Stimulated activated CD8-positive, alpha-beta memory T cell treated with anti-CD3 and anti-CD28 coated beads, Interleukin-4, amount 100 ng/mL, for 48 hours (primary cell): Measurements from ENCODE around the gene EPS8L2.

Experiments
- DNase-seq: peaks from one replicate; pipeline ENCODE4 v3.0.0-alpha.2; 2020

The EPS8L2 gene

GRCh38 chr11:690738-691633 is 15.0 kb upstream of the EPS8L2 start:
- DNase-seq: no peak

- DNase-seq: no peak
These were observed 14.1 kb upstream of the EPS8L2 start for GRCh38 chr11:691710-692590.

GRCh38 chr11:692824-693414 is 13.1 kb upstream of the EPS8L2 start:
- DNase-seq: no peak

GRCh38 chr11:693415-693831 is 12.6 kb upstream of the EPS8L2 start:
- DNase-seq: no peak

GRCh38 chr11:693887-694562 is 12.0 kb upstream of the EPS8L2 start:
- no peak for DNase-seq

- DNase-seq: peak; percentile 99
These were observed 11.3 kb upstream of the EPS8L2 start, which contains the start of gene DEAF1 for GRCh38 chr11:694563-695287. TSS of gene DEAF1 (minus strand) at chr11:695222. CDS start at chr11:695047, 175 bp downstream.

GRCh38 chr11:695288-695537 is 10.8 kb upstream of the EPS8L2 start:
- no peak for DNase-seq

- peak; percentile 98 for DNase-seq
These were observed 10.3 kb upstream of the EPS8L2 start, which contains the start of gene TMEM80 for GRCh38 chr11:695538-696248. TSS of gene TMEM80 (plus strand) at chr11:695816. CDS start at chr11:695828, 12 bp downstream.

GRCh38 chr11:696955-697491 is 9.0 kb upstream of the EPS8L2 start:
- DNase-seq: no peak

- no peak for DNase-seq
These were observed 8.2 kb upstream of the EPS8L2 start for GRCh38 chr11:697811-698311.

GRCh38 chr11:698493-699115 is 7.4 kb upstream of the EPS8L2 start:
- DNase-seq: no peak

GRCh38 chr11:699116-699508 is 6.9 kb upstream of the EPS8L2 start:
- no peak for DNase-seq

GRCh38 chr11:699753-700152 is 6.3 kb upstream of the EPS8L2 start:
- DNase-seq: no peak

GRCh38 chr11:701741-702461 is 4.1 kb upstream of the EPS8L2 start:
- DNase-seq: no peak

GRCh38 chr11:702462-703461 is 3.3 kb upstream of the EPS8L2 start:
- DNase-seq: no peak

GRCh38 chr11:703506-703905 is 2.5 kb upstream of the EPS8L2 start:
- no peak for DNase-seq

- DNase-seq: no peak
These were observed 1.8 kb upstream of the EPS8L2 start for GRCh38 chr11:704228-704674.
